Heart left ventricle (tissue), 16 donors: ENCODE results near the gene MRPL30. TPM values are rescaled to one million over a fixed set of nuclear protein-coding genes. Genes with fewer than 3 reads are reported as not detected.

Experiments
- ATAC-seq, 4 donors: fragments of 200-7000 bp; cut with Tn5 transposase; one replicate each; pipeline ENCODE4 v1.9.1; 2020 to 2022; ENCODE audit warnings: moderate library complexity in 4 of 4, mild to moderate bottlenecking in 3 of 4, moderate number of reproducible peaks in 1 of 4
- DNase-seq, 5 donors: peaks; one replicate each; pipeline ENCODE4 v3.0.0-alpha.2; 2020
- H3K27ac ChIP-seq, 12 donors: fragments of 200-600 bp; sonication (generic) in 4 of 12; one replicate each; pipeline versions ENCODE4 v1.5.0 to v1.8.0; 2016 to 2022; ENCODE audit warnings: mild to moderate bottlenecking in 2 of 12
- H3K27me3 ChIP-seq, 9 donors: fragments of 200-600 bp; sonication (generic) in 2 of 9; one replicate each; pipeline versions ENCODE4 v1.5.1 to v1.8.0; 2016 to 2022; ENCODE audit warnings: mild to moderate bottlenecking in 3 of 9
- H3K36me3 ChIP-seq, 9 donors: fragments of 200-600 bp; sonication (generic) in 2 of 9; one replicate each; pipeline versions ENCODE4 v1.5.0 to v1.8.0; 2018 to 2022; ENCODE audit warnings: mild to moderate bottlenecking in 2 of 9
- H3K4me1 ChIP-seq, 12 donors: fragments of 200-600 bp; sonication (generic) in 4 of 12; one replicate each; pipeline versions ENCODE4 v1.5.0 to v1.8.0; 2016 to 2022; ENCODE audit warnings: mild to moderate bottlenecking in 3 of 12
- H3K4me3 ChIP-seq, 12 donors: fragments of 200-600 bp; sonication (generic) in 4 of 12; one replicate each; pipeline versions ENCODE4 v1.5.0 to v1.8.0; 2017 to 2022; ENCODE audit warnings: mild to moderate bottlenecking in 9 of 12, moderate library complexity in 4 of 12
- H3K9me3 ChIP-seq, 12 donors: fragments of 200-600 bp; sonication (generic) in 4 of 12; one replicate each; pipeline versions ENCODE4 v1.5.0 to v1.8.0; 2016 to 2022; ENCODE audit warnings: mild to moderate bottlenecking in 1 of 12
- CTCF ChIP-seq, 12 donors: fragments of 200-600 bp; sonication (generic) in 4 of 12; IDR thresholded peaks; one replicate each; pipeline versions ENCODE4 v1.5.0 to v1.8.0; 2018 to 2022; ENCODE audit warnings: antibody characterized with exemption in 12 of 12, mild to moderate bottlenecking in 5 of 12
- POLR2A ChIP-seq, 2 donors: fragments of 450-650 bp; IDR thresholded peaks; one replicate each; pipeline ENCODE4 v1.6.1; 2017; ENCODE audit warnings: antibody characterized with exemption in 2 of 2, mild to moderate bottlenecking in 2 of 2, moderate library complexity in 2 of 2
- WGBS, 4 donors: extraction: QIAGEN DNeasy Blood & Tissue Kit in 2 of 4; methylation state at CpG; one replicate each; pipeline versions ENCODE4 v1.1.5 to v1.1.7; 2013 to 2018; 5-methylcytosine and 5-hydroxymethylcytosine counted together
- intact Hi-C, 10 donors: fragments of 100-400 bp; cut with DNase I; formaldehyde crosslinking; loops; one replicate each; pipeline versions ENCODE4 v1.11.1 to v1.14.2; 2022
- polyA plus RNA-seq, 2 donors: library from polyadenylated mRNA; stranded (reverse); fragments of 200-250 nt; gene quantifications; one replicate each; pipeline ENCODE4 v1.2.3, GENCODE V29; 2013
- total RNA-seq, 9 donors: library from RNA; depleted of rRNA in 2 of 9; stranded (reverse); fragments of >200 nt in 2 of 9; fragmentation: NEBNext Ultra II Directional in 3 of 9; extraction: Animal tissue kit (Norgen Biotek cat#: 25700) in 3 of 9; gene quantifications; one replicate each; pipeline versions ENCODE4 v1.1.0 to v1.2.4, GENCODE V29; 2016 to 2023
- donor health status: ischemic (EF 13 %, LVEDD 7.1; RV severe dilation, severe dysfunction).
- donor health status: healthy with polysubstance abuse.
- donor health status: DM: no; HTN: yes; CAD: no.
- donor health status: DM: no; HTN: no; CAD: no.
- donor health status: ischemic (EF 25% LVEDD 6.9; RV normal size, moderate dysfunction).
- donor health status: ischemic (EF 25% LVEDD 5.7; RV mildly dilated, moderate dysfunction).
- donor health status: healthy.
- donor health status: DM: yes; HTN: yes; CAD: no.
- donor health status: ischemic (EF 35%, LVEDD 5.7; RV mildly dilated, moderate dysfunction).
- donor health status: nonischemic (EF 11% LVEDD 7.7; RV severe dilation, severe dysfunction).
- donor health status: DM: yes; HTN: yes; CAD: no.
- donor health status: PGD.
- donor health status: ischemic (EF 29% LVEDD 5.4; RV normal size, mild dysfunction).
- donor health status: nonischemic (EF 23%, LVEDD 6.1; RV moderate dilation, normal function).

The MRPL30 gene
- total and polyA plus RNA-seq, 11 donors: 24.9 to 38.3 (median 34.0) TPM

GRCh38 chr2:99159594-99159993 is 21.4 kb upstream of the MRPL30 start:
- intact Hi-C loops: loop anchor here in 3 of 10 donors (10.0 kb wide), 2 partner anchors 175 to 335 kb away; partner anchors contain the start of genes EIF5B (in 2 of the 3), TXNDC9 (in 2 of the 3) and REV1 (in 1 of the 3)
- peaks cover 0 to 83% (median 61%) of the 10 kb centered on the region in 9 donors for H3K36me3 ChIP-seq

DNA sequence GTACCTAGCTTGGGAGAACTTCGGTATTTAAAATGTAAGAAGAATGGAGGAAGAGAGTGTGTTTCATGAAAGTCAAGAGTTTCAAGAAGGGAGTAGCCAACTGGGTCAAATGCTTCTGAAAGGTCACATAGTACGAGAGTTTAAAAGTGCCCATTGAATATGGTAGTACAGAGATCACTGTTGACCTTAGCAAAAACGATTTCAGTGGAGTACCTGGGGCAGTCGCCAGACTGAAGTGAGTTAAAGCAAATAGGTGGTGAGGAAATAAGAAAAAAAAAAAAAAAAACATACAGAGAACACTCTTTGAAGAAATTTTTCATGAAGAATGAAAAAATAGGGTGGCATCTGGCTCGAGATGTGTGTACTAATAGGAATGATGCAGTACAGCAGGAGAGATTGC is 14.8 kb upstream of the MRPL30 start:
- DNase-seq (no peak), ATAC-seq (no peak)
- H3K27ac ChIP-seq: no peak overlapping the region
- 78 to 90% (median 86%) methylated on average over 5 of the region's 5 CpGs for WGBS, 4 donors
- TF ChIP-seq POLR2A (IDR thresholded peaks at IDR 0.05) (no peak), CTCF (IDR thresholded peaks at IDR 0.05) (no peak)
- intact Hi-C loops: loop anchor here in 1 of 10 donors (10.0 kb wide), 1 partner anchor 319 kb away; no protein-coding TSS in a partner anchor
- H3K27me3 ChIP-seq: no peaks in the 10 kb centered on the region
- no peaks in the 10 kb centered on the region for H3K9me3 ChIP-seq
- H3K4me3 ChIP-seq: no peak overlapping the region
- H3K36me3 ChIP-seq: peaks cover 0 to 97% (median 74%) of the 10 kb centered on the region in 9 donors
- no peaks in the 10 kb centered on the region for H3K4me1 ChIP-seq

More at GRCh38 chr2:99159594-99159993, 21.4 kb upstream of the MRPL30 start:
- DNase-seq: no peak
- no peak overlapping the region for H3K4me3 ChIP-seq
- H3K27ac ChIP-seq: no peak overlapping the region
- peaks cover 0 to 18% (median 9%) of the 10 kb centered on the region in 12 donors for H3K4me1 ChIP-seq
- no peak for TF ChIP-seq POLR2A (IDR thresholded peaks at IDR 0.05)
- no peak for TF ChIP-seq CTCF (IDR thresholded peaks at IDR 0.05)
- no peaks in the 10 kb centered on the region for H3K27me3 ChIP-seq
- no peak for ATAC-seq
- 85 to 93% (median 87%) methylated on average over 4 of the region's 4 CpGs for WGBS, 4 donors
- no peaks in the 10 kb centered on the region for H3K9me3 ChIP-seq

GRCh38 chr2:99169534-99169933 is 11.4 kb upstream of the MRPL30 start:
- DNase-seq (no peak), ATAC-seq (no peak)
- 63 to 72% (median 70%) methylated on average over 1 of the region's 1 CpG for WGBS, 4 donors
- intact Hi-C loops: loop anchor here in 1 of 10 donors (10.0 kb wide), 1 partner anchor 315 kb away; no protein-coding TSS in a partner anchor
- no peak overlapping the region for H3K4me3 ChIP-seq
- H3K4me1 ChIP-seq: no peaks in the 10 kb centered on the region
- H3K9me3 ChIP-seq: no peaks in the 10 kb centered on the region
- H3K27me3 ChIP-seq: no peaks in the 10 kb centered on the region
- no peak for TF ChIP-seq POLR2A (IDR thresholded peaks at IDR 0.05)
- no peak for TF ChIP-seq CTCF (IDR thresholded peaks at IDR 0.05)
- no peak overlapping the region for H3K27ac ChIP-seq
- H3K36me3 ChIP-seq: peaks cover 0 to 95% (median 83%) of the 10 kb centered on the region in 9 donors

DNA sequence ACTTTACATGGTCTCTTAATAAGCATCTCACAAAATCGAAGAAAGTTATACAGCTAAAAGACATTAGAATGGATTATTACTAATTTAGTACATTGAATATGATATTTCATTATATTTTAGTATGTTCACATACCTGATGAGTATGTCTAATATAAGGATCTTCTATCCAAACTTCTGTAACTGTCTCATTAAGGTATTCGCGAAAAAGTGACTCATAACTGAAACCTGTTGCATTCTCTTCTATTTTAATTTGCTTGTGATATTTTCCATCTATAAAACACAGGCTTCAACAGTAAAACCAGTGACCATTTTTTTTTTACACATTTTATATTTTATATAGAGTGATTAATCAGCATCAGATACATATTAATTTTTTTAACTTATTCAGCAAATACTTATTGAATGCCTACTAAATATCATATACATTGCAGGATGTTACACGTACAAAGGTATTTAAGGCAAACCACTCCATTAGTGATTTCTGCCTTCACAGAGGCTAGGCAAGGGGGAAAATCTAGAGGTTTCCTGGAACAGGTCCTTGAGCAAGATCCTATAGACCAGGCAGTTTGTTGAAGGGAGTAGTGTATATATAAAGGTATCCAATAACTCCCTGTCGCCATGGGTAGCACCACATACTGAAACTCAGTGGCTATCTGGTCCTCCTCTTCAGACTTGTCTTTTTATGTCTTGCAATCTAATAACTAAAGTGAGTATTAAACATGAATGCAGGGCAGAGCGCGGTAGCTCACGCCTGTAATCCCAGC is 9.4 kb upstream of the MRPL30 start:
- H3K27ac ChIP-seq: no peak overlapping the region
- peaks cover 0 to 79% (median 73%) of the 10 kb centered on the region in 9 donors for H3K36me3 ChIP-seq
- 95 to 98% (median 98%) methylated on average over 8 of the region's 8 CpGs for WGBS, 4 donors
- intact Hi-C loops: loop anchor here in 2 of 10 donors (10.0 kb wide), 2 partner anchors 163 to 323 kb away; partner anchors contain the start of genes EIF5B (in 1 of the 2), REV1 (in 1 of the 2) and TXNDC9 (in 1 of the 2)
- H3K4me3 ChIP-seq: no peak overlapping the region
- peaks cover 0 to 4% (median 0%) of the 10 kb centered on the region in 12 donors for H3K4me1 ChIP-seq
- TF ChIP-seq POLR2A (IDR thresholded peaks at IDR 0.05): no peak
- TF ChIP-seq CTCF (IDR thresholded peaks at IDR 0.05): no peak
- ATAC-seq (no peak), DNase-seq (no peak)
- H3K27me3 ChIP-seq: no peaks in the 10 kb centered on the region
- H3K9me3 ChIP-seq: no peaks in the 10 kb centered on the region
